ENCODE results near the gene ANTXRL. TPM values are rescaled to one million over a fixed set of nuclear protein-coding genes. Genes with fewer than 3 reads are reported as not detected.
"Not testable (repeated sequence)": the region's sequence is repeated elsewhere in the genome, so short reads cannot be mapped to it uniquely, and the experiment has no call there.

The ANTXRL gene
- total RNA-seq, 1 experiment from 2014 or later = 1.8 TPM

DNA sequence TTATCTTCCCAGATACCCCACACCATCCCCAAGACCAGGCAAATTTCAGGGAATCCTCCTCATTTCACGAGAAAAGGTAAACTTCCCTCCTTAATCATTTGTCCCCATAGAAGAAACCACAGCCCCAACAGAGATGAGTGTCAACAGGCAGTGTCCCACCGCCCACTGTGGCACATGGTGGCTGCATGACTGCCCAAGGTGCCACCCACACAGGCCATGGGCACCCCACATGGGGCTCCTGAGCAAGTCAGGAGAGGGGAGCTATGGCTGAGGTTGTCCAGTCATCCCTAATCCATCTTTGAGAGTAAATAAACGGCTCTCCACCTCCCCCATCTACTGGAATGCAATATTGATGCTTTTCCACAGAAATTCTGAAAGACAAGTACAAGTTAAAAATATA, 44.1 kb downstream of the ANTXRL start:
- DNase-seq (ENCODE audit: low spot score) = no peak

- peak; percentile 37 for DNase-seq (ENCODE audit: low spot score)
These were observed 78.7 kb downstream of the ANTXRL start for GRCh38 chr10:46365484-46365883.

- not testable (repeated sequence) for DNase-seq (ENCODE audit: low spot score)
These were observed 80.4 kb downstream of the ANTXRL start for GRCh38 chr10:46367209-46367608.

DNA sequence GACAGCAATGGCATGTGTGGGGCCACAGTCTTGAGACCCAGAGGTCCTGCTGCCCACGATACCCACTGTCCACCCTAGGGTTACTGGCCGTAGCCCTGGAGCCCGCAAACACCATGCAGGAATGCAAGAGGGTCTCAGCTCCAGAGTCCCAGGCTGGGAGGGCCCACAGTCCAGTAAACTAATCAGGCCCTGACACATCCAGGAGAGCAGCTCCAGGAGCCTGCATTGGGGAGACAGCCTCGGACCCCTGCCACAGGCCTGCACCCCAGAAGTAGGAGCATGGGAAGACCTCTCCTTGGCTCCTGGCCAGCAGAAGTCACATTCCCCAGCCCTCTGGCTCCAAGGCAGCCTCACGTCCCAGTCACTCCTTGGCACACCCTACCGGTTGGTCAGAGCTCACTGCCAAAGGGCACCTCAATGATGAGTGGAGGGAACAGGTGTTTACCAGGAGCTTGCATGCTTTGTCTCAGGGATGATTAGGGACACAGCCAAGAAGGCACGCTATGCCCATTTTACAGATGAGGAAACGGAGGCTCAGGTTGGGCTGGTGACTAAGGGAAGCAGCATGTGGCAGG, 81.0 kb downstream of the ANTXRL start:
- DNase-seq (ENCODE audit: low spot score) = not testable (repeated sequence)

DNA sequence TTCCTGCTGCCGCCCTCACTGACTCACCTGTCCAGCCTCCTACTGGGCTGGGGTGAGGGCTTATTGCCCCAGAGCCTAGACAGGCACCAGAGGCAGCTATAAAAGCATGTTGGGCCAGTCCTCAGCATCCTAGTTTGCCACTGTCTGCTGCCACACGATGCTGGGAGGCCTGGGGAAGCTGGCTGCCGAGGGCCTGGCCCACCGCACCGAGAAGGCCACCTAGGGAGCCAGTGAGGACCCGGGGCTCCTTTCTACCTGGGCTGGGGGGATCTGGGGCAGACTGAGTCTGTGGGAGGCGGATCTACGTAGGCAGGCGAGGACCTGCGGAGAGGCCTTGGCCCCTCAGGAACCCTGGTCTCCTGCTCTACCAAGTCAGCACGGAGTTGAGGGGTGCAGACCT, 82.2 kb downstream of the ANTXRL start:
- DNase-seq (ENCODE audit: low spot score) = not testable (repeated sequence)

- DNase-seq (ENCODE audit: low spot score) = not testable (repeated sequence)
These were observed 87.6 kb downstream of the ANTXRL start for GRCh38 chr10:46374410-46374809.

DNA sequence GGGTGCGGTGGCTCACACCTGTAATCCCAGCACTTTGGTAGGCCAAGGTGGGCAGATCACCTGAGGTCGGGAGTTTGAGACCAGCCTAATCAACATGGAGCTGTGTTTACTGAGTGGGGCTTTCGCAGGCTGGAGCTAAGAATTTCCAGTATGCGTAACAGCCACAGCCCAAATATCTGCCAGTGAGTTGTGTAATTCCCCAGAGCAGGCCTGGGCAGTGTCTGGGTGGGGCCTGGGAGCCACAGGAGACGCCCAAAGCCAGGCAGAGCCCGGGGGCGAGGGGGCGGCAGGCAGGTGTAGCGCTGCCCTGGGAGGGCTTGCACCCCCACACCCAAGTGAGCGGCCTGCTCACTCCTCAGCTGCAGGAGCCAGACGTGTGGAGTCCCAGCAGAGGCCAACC, 88.6 kb downstream of the ANTXRL start, which contains the start of gene ANXA8L1:
Gene ANXA8L1 (plus strand): TSS at position 371 of the 400 bp plus-strand sequence. CDS start 76 bp downstream, outside the sequence.
- not testable (repeated sequence) for DNase-seq (ENCODE audit: low spot score)

- not testable (repeated sequence) for DNase-seq (ENCODE audit: low spot score)
These were observed 90.2 kb downstream of the ANTXRL start for GRCh38 chr10:46377022-46377421.

DNA sequence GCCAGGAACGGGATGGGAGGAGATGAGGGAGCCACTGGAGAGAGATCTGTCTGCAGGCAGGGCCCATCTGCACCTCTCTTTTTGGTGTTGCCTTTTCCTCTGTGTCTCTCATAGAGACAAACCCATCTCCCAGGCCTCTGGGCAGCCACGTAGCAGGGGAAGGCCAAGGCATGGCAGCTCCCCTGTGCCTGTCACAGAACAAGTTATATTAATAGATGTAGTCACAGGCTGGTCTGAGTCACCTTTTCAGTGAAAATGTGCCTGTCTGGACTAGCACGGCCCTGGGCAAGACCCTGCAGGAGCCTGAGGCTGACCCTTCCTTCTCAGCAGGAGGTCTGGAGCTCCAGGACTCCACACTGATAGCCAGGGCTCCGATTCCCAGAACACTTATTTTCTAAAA, 90.9 kb downstream of the ANTXRL start:
- not testable (repeated sequence) for DNase-seq (ENCODE audit: low spot score)

GRCh38 chr10:46378108-46378507, 91.3 kb downstream of the ANTXRL start:
- DNase-seq (ENCODE audit: low spot score) = not testable (repeated sequence)

DNA sequence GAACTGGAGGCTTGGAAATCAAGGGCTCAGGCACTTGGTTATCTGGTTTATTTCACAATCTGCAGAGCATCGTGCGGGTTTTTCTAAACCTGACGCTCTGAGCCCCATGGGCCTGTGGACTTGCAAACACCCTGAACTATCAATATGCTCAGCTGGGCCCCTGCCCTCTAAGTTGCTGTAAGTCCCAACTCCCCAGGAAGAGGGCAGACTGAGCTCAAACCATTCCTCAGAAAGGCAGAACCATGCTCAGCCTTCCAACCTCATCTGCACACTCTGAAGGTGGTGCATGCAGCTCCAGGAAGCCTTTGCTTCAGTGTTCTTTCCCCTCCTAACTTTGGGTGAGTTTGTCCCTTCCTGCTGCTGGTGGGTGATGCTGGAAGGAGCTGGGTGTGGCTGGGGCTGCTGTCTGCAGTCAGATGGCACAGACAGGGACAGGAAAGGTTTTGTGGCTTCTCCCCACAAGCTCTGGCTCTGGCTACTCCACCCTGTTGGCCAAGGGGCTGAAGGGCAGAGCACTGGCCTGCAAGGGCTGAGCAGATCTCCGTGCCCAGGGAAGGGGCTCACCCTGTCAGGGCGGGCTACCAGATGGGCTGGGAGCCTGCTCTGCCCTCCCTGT, 92.5 kb downstream of the ANTXRL start:
- DNase-seq (ENCODE audit: low spot score) = not testable (repeated sequence)

Other genes starting within 250 kb of the ANTXRL start
- gene MSMB, start 240.7 kb upstream of the ANTXRL start, total RNA-seq (2014; rRNA removed; shearing (Covaris generic)) = not detected in 2 replicates
- gene ANXA8L1, start 88.8 kb downstream of the ANTXRL start, total RNA-seq (2014; rRNA removed; shearing (Covaris generic)) = 53.2 and 63.8 TPM in 2 replicates
- gene NPY4R, start 179.0 kb downstream of the ANTXRL start, total RNA-seq (2014; rRNA removed; shearing (Covaris generic)) = 0.09 and 0.17 TPM in 2 replicates